ENCODE data around the gene SUGCT.
A peak's percentile ranks its signal among the peaks of the same experiment; 100 is the strongest.

Gene SUGCT

GRCh38 chr7:40306596-40306995 lies 171.8 kb downstream of the SUGCT start:
- Histone ChIP-seq H3K4me3 (ENCODE audit: low read length) (no peak overlapping the region), H3K27me3 (ENCODE audit: control insufficient read depth, insufficient read depth, low read length) (no peaks in the 10 kb centered on the region), H3K4me1 (ENCODE audit: control insufficient read depth, insufficient read depth, low read length) (peaks cover 66% of the 10 kb centered on the region), H3K4me2 (ENCODE audit: low read length) (peak overlapping the region; percentile 34), H3K36me3 (ENCODE audit: insufficient read depth, low read length) (no peaks in the 10 kb centered on the region), H3K9ac (ENCODE audit: low read depth, low read length) (peak overlapping the region; percentile 29), H3K9me3 (replicated peaks; ENCODE audit: low read length) (no peaks in the 10 kb centered on the region)

- H3K9me3 ChIP-seq (replicated peaks; ENCODE audit: low read length) = no peaks in the 10 kb centered on the region
- no peak overlapping the region for H3K4me3 ChIP-seq (ENCODE audit: low read length)
- H3K27me3 ChIP-seq (ENCODE audit: control insufficient read depth, insufficient read depth, low read length) = no peaks in the 10 kb centered on the region
- H3K4me1 ChIP-seq (ENCODE audit: control insufficient read depth, insufficient read depth, low read length) = peaks cover 48% of the 10 kb centered on the region
- no peak overlapping the region for H3K4me2 ChIP-seq (ENCODE audit: low read length)
- H3K36me3 ChIP-seq (ENCODE audit: insufficient read depth, low read length) = no peaks in the 10 kb centered on the region
- peak overlapping the region; percentile 8 for H3K9ac ChIP-seq (ENCODE audit: low read depth, low read length)
Measured at GRCh38 chr7:40310258-40310657, 175.5 kb downstream of the SUGCT start.

- no peak overlapping the region for H3K4me3 ChIP-seq (ENCODE audit: low read length)
- H3K4me1 ChIP-seq (ENCODE audit: control insufficient read depth, insufficient read depth, low read length) = peaks cover 48% of the 10 kb centered on the region
- no peak overlapping the region for H3K4me2 ChIP-seq (ENCODE audit: low read length)
Measured at GRCh38 chr7:40311307-40311706, 176.5 kb downstream of the SUGCT start.

DNA sequence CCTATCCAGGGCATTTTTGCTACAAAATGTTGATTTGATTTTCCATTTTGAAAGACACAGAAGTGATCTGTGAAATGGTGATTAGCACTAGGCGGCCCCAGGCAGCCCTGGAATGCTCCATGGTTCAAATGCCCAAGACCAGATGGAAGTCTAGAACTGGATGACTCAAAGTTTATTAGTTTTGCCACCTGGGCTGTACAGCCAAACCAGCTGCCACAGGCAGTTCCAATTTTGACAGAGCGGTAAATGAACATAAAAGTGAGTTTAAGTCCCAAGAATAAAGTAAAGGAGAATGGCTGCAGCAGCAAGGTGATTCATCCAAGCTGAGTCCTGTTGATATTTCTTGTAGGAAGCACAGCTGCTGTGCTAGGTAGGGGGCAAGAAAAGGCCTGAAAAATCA lies 180.5 kb downstream of the SUGCT start:
- H3K9ac ChIP-seq (ENCODE audit: low read depth, low read length) = no peak overlapping the region
- peaks cover 23% of the 10 kb centered on the region for H3K4me1 ChIP-seq (ENCODE audit: control insufficient read depth, insufficient read depth, low read length)
- no peaks in the 10 kb centered on the region for H3K36me3 ChIP-seq (ENCODE audit: insufficient read depth, low read length)
- H3K9me3 ChIP-seq (replicated peaks; ENCODE audit: low read length) = no peaks in the 10 kb centered on the region
- H3K27me3 ChIP-seq (ENCODE audit: control insufficient read depth, insufficient read depth, low read length) = no peaks in the 10 kb centered on the region
- no peak overlapping the region for H3K4me2 ChIP-seq (ENCODE audit: low read length)
- no peak overlapping the region for H3K4me3 ChIP-seq (ENCODE audit: low read length)

More at GRCh38 chr7:40311307-40311706, 176.5 kb downstream of the SUGCT start:
- Histone ChIP-seq H3K9ac (ENCODE audit: low read depth, low read length) (no peak overlapping the region), H3K27me3 (ENCODE audit: control insufficient read depth, insufficient read depth, low read length) (no peaks in the 10 kb centered on the region), H3K36me3 (ENCODE audit: insufficient read depth, low read length) (no peaks in the 10 kb centered on the region), H3K9me3 (replicated peaks; ENCODE audit: low read length) (no peaks in the 10 kb centered on the region)

GRCh38 chr7:40316176-40316575 lies 181.4 kb downstream of the SUGCT start:
- Histone ChIP-seq H3K36me3 (ENCODE audit: insufficient read depth, low read length) (no peaks in the 10 kb centered on the region), H3K4me2 (ENCODE audit: low read length) (no peak overlapping the region), H3K4me1 (ENCODE audit: control insufficient read depth, insufficient read depth, low read length) (peaks cover 16% of the 10 kb centered on the region), H3K4me3 (ENCODE audit: low read length) (no peak overlapping the region), H3K27me3 (ENCODE audit: control insufficient read depth, insufficient read depth, low read length) (no peaks in the 10 kb centered on the region), H3K9me3 (replicated peaks; ENCODE audit: low read length) (no peaks in the 10 kb centered on the region), H3K9ac (ENCODE audit: low read depth, low read length) (no peak overlapping the region)

DNA sequence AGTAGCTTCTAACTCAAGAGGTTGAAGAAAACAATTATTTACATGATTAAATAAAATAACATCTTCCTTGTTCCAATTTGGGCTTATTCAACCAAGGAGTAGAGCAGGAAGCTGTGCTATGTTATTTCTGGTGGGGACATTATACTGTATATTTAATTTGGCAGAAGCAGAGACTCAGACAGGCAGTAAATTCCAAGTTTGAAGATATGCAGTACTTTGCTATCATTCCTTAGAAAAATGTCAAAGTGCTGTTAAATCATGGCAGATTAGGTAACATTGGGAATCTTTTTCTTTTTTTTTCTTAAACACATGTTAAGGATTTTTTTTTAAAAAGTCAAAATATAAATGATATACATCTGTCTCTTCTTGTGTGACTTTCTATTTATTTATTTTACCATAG lies 190.1 kb downstream of the SUGCT start:
- no peaks in the 10 kb centered on the region for H3K9me3 ChIP-seq (replicated peaks; ENCODE audit: low read length)

GRCh38 chr7:40327113-40327512 lies 192.3 kb downstream of the SUGCT start:
- Histone ChIP-seq H3K4me3 (ENCODE audit: low read length) (no peak overlapping the region), H3K4me2 (ENCODE audit: low read length) (no peak overlapping the region), H3K36me3 (ENCODE audit: insufficient read depth, low read length) (no peaks in the 10 kb centered on the region), H3K9me3 (replicated peaks; ENCODE audit: low read length) (no peaks in the 10 kb centered on the region), H3K27me3 (ENCODE audit: control insufficient read depth, insufficient read depth, low read length) (no peaks in the 10 kb centered on the region), H3K4me1 (ENCODE audit: control insufficient read depth, insufficient read depth, low read length) (peaks cover 15% of the 10 kb centered on the region), H3K9ac (ENCODE audit: low read depth, low read length) (no peak overlapping the region)

More for the DNA sequence above, 190.1 kb downstream of the SUGCT start:
- Histone ChIP-seq H3K4me1 (ENCODE audit: control insufficient read depth, insufficient read depth, low read length) (peaks cover 15% of the 10 kb centered on the region), H3K4me3 (ENCODE audit: low read length) (no peak overlapping the region), H3K9ac (ENCODE audit: low read depth, low read length) (no peak overlapping the region), H3K27me3 (ENCODE audit: control insufficient read depth, insufficient read depth, low read length) (no peaks in the 10 kb centered on the region), H3K4me2 (ENCODE audit: low read length) (no peak overlapping the region), H3K36me3 (ENCODE audit: insufficient read depth, low read length) (no peaks in the 10 kb centered on the region)

GRCh38 chr7:40327873-40328272 lies 193.1 kb downstream of the SUGCT start:
- Histone ChIP-seq H3K36me3 (ENCODE audit: insufficient read depth, low read length) (no peaks in the 10 kb centered on the region), H3K9ac (ENCODE audit: low read depth, low read length) (no peak overlapping the region), H3K4me1 (ENCODE audit: control insufficient read depth, insufficient read depth, low read length) (peaks cover 15% of the 10 kb centered on the region), H3K4me3 (ENCODE audit: low read length) (no peak overlapping the region), H3K27me3 (ENCODE audit: control insufficient read depth, insufficient read depth, low read length) (no peaks in the 10 kb centered on the region), H3K9me3 (replicated peaks; ENCODE audit: low read length) (no peaks in the 10 kb centered on the region), H3K4me2 (ENCODE audit: low read length) (no peak overlapping the region)

DNA sequence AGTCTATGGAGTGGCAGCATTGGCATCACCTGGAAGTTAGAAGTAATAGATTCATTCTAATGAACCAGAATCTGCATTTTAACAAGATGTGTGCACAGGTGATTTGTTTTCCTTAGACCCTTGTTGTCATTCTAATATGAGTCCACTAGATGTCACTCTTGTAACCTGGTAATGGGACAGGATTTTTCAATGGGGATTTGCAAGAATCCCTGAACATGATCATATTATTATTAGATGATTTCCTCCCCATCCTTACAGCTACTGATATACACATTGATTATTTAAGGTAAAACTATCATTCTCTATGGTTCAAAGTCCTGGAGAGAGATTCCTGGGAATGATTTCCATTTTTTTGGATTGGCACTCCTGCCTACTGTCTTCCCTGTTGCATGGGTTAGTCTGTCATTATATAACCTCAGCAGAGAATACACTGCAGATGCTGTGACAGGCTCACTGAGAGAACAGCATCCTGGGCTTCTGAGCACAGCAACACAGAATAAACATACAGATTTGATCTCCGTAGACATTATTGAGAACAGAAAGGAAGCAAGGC lies 194.9 kb downstream of the SUGCT start:
- peaks cover 11% of the 10 kb centered on the region for H3K4me1 ChIP-seq (ENCODE audit: control insufficient read depth, insufficient read depth, low read length)
- no peak overlapping the region for H3K4me2 ChIP-seq (ENCODE audit: low read length)
- no peak overlapping the region for H3K4me3 ChIP-seq (ENCODE audit: low read length)
- no peaks in the 10 kb centered on the region for H3K9me3 ChIP-seq (replicated peaks; ENCODE audit: low read length)
- H3K9ac ChIP-seq (ENCODE audit: low read depth, low read length) = no peak overlapping the region
- H3K36me3 ChIP-seq (ENCODE audit: insufficient read depth, low read length) = no peaks in the 10 kb centered on the region
- no peaks in the 10 kb centered on the region for H3K27me3 ChIP-seq (ENCODE audit: control insufficient read depth, insufficient read depth, low read length)

DNA sequence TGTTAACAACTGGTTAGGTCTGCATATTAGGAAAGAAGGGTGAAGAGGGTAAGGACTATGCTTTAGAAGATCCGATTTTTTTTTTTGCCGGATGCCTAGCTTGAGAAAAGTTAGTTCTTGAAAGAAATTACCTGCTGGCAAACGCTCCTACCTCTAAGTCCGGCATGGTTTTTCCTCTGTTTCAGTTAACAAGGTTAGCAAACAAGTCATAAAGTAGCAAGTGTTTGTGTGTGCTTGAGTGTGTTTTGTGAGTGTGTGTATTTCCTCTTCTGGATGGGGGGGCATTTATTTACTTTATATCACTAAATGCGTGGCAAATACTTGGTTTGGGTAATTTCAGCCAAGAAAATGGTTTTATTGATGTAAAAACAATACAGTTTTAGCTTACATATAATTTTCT lies 195.6 kb downstream of the SUGCT start:
- H3K4me1 ChIP-seq (ENCODE audit: control insufficient read depth, insufficient read depth, low read length) = peaks cover 4% of the 10 kb centered on the region
- no peaks in the 10 kb centered on the region for H3K9me3 ChIP-seq (replicated peaks; ENCODE audit: low read length)
- peak overlapping the region; percentile 1 for H3K9ac ChIP-seq (ENCODE audit: low read depth, low read length)
- no peak overlapping the region for H3K4me2 ChIP-seq (ENCODE audit: low read length)
- no peaks in the 10 kb centered on the region for H3K27me3 ChIP-seq (ENCODE audit: control insufficient read depth, insufficient read depth, low read length)
- H3K4me3 ChIP-seq (ENCODE audit: low read length) = no peak overlapping the region
- no peaks in the 10 kb centered on the region for H3K36me3 ChIP-seq (ENCODE audit: insufficient read depth, low read length)

GRCh38 chr7:40331915-40332314 lies 197.1 kb downstream of the SUGCT start:
- Histone ChIP-seq H3K36me3 (ENCODE audit: insufficient read depth, low read length) (no peaks in the 10 kb centered on the region), H3K27me3 (ENCODE audit: control insufficient read depth, insufficient read depth, low read length) (no peaks in the 10 kb centered on the region), H3K9me3 (replicated peaks; ENCODE audit: low read length) (no peaks in the 10 kb centered on the region), H3K9ac (ENCODE audit: low read depth, low read length) (no peak overlapping the region), H3K4me2 (ENCODE audit: low read length) (no peak overlapping the region), H3K4me3 (ENCODE audit: low read length) (no peak overlapping the region), H3K4me1 (ENCODE audit: control insufficient read depth, insufficient read depth, low read length) (peaks cover 4% of the 10 kb centered on the region)

DNA sequence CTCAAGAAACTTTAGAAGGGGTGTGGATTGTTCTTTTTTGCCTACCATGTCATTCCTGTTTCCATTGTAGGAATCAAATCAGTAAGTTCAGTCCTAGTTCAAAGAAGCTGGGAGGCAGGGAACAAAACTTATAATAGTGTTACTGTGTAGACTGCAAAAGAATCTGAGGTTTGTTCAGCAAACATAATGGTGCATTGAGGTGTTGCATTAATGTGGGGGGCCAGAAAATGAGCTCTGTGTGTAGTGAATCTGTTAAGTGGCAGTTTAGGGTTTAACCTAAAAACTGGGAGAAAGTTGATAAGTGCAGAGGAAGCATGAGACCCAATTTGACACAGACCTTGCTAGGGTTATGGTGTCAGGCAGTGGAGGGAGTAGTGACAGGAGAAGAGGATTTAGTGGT lies 197.7 kb downstream of the SUGCT start:
- Histone ChIP-seq H3K9ac (ENCODE audit: low read depth, low read length) (no peak overlapping the region), H3K9me3 (replicated peaks; ENCODE audit: low read length) (no peaks in the 10 kb centered on the region), H3K4me2 (ENCODE audit: low read length) (no peak overlapping the region)

More for the DNA sequence above, 197.7 kb downstream of the SUGCT start:
- Histone ChIP-seq H3K27me3 (ENCODE audit: control insufficient read depth, insufficient read depth, low read length) (no peaks in the 10 kb centered on the region), H3K36me3 (ENCODE audit: insufficient read depth, low read length) (no peaks in the 10 kb centered on the region), H3K4me1 (ENCODE audit: control insufficient read depth, insufficient read depth, low read length) (peaks cover 4% of the 10 kb centered on the region), H3K4me3 (ENCODE audit: low read length) (no peak overlapping the region)

Measured in skeletal muscle satellite cell (primary cell).